Stimulated activated naive CD8-positive, alpha-beta T cell treated with anti-CD3 and anti-CD28 coated beads, Interleukin-15, amount 100 ng/mL, for 72 hours (primary cell): Measurements from ENCODE around the gene MAML2.

Experiments used
- ATAC-seq: fragments of 150-1000 bp; cut with Tn5 transposase; 2 replicates; pipeline ENCODE4 v1.10.0; 2021; ENCODE audit warnings: mild to moderate bottlenecking, moderate library complexity
- DNase-seq, 2 donors: peaks; one replicate each; pipeline ENCODE4 v3.0.0; 2021 to 2022
- H3K27ac Mint-ChIP-seq, 2 donors: one replicate each; pipeline ENCODE4 v1.8.0; 2022; ENCODE audit warnings: mild to moderate bottlenecking in 2 of 2, mixed read lengths in 2 of 2, moderate library complexity in 2 of 2
- H3K27me3 Mint-ChIP-seq: one replicate; pipeline ENCODE4 v1.8.0; 2022; ENCODE audit warnings: mixed read lengths
- H3K4me1 Mint-ChIP-seq: one replicate; pipeline ENCODE4 v1.8.0; 2022; ENCODE audit warnings: mild to moderate bottlenecking, mixed read lengths
- H3K4me3 Mint-ChIP-seq, 2 donors: one replicate each; pipeline ENCODE4 v1.8.0; 2022; ENCODE audit warnings: mild to moderate bottlenecking in 2 of 2, mixed read lengths in 2 of 2, moderate library complexity in 1 of 2
- H3K9me3 Mint-ChIP-seq, 2 donors: one replicate each; pipeline ENCODE4 v1.8.0; 2022; ENCODE audit warnings: mixed read lengths in 2 of 2

The MAML2 gene

DNA sequence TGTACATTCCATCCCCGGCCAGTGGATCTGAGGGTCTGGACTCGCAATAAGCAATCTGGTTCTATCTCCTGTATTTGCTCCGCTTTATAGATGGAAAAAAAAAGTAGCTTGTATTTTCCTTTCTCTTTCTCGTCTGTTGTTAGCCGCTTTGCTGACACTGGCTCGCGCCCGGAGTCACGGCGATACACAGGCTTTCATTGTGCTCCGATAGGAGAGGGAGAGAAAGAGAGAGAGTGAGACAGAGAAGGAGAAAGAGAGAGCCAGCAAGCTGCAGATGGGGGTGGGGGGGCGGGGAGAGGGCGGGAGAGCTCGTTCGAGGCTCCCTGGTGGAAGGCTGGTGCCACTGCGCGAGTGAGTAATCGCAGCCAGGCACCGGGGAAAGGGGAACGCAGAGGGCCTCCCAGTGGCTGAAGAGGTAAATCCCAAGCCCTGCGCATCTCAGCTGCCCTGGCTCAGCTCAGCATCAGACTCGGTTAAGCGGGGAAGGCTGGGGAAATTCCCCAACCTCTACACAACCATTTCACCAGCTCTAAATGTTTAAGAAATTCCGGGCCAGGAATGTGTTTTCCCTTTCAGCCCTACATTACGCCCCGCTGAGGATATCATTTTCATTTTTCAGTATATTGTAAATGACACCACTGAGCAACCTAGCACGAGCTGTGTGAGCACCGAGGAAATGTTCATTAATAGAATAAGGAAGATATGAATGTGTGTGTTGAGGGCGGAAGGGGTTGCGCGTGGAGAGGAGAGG, at the start of gene MAML2:
Gene MAML2, minus strand, starts transcription at position 235 of the 751 bp plus-strand sequence. CDS start 1,300 bp downstream, outside the sequence.
- H3K4me3 Mint-ChIP-seq: peak within 1 kb of the TSS; percentile 93 to 99
- H3K27ac Mint-ChIP-seq: peak within 1 kb of the TSS; percentile 93 to 97
- H3K4me1 Mint-ChIP-seq: peaks cover 37% of the 10 kb centered on the region
- DNase-seq: peak; percentile 86 to 93
- ATAC-seq: peak; percentile 85
- H3K27me3 Mint-ChIP-seq: no peaks in the 10 kb centered on the region
- H3K9me3 Mint-ChIP-seq: no peaks in the 10 kb centered on the region

DNA sequence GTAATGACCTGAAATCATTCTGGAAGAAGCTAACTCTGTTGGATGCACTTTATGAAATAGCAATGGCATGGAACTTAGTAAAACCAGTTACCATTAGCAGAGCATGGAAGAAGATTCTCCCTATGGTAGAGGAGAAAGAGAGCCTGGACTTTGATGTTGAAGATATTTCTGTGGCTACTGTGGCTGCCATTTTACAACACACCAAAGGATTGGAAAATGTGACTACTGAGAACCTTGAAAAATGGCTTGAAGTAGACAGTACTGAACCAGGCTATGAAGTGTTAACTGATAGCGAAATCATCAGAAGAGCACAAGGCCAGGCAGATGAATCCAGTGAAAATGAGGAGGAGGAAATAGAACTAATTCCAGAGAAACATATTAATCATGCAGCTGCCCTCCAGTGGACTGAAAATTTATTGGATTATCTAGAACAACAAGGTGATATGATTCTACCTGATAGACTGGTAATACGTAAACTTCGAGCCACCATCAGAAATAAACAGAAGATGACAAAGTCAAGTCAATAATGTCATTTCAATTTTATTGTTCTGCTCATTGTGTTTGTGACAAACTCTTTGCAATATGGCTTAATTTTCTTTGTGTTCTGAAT, 48.8 kb upstream of the MAML2 start:
- DNase-seq (no peak), ATAC-seq (no peak)
- peak overlapping the region; percentile 45 to 88 for H3K4me3 Mint-ChIP-seq
- H3K4me1 Mint-ChIP-seq: peaks cover 46% of the 10 kb centered on the region
- no peaks in the 10 kb centered on the region for H3K9me3 Mint-ChIP-seq
- H3K27ac Mint-ChIP-seq: no peak overlapping the region
- H3K27me3 Mint-ChIP-seq: no peaks in the 10 kb centered on the region

DNA sequence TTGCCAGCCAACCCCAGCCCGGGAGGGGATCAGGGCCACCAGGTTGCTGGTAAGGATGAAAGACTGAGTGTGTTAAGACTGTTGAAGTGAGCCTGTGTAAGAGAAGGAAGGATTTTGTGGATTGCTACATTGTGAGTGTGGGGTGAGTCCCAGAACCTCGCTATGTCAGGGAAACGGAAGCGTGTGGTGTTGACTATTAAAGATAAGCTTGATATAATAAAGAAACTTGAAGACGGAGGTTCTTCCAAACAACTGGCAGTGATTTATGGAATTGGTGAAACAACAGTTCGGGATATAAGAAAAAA, 47.4 kb upstream of the MAML2 start:
- no peaks in the 10 kb centered on the region for H3K27me3 Mint-ChIP-seq
- no peak for DNase-seq
- peaks cover 47% of the 10 kb centered on the region for H3K4me1 Mint-ChIP-seq
- H3K27ac Mint-ChIP-seq: peak overlapping the region; percentile 89 to 93
- peak; percentile 2 for ATAC-seq
- peak overlapping the region; percentile 88 to 93 for H3K4me3 Mint-ChIP-seq
- no peaks in the 10 kb centered on the region for H3K9me3 Mint-ChIP-seq

DNA sequence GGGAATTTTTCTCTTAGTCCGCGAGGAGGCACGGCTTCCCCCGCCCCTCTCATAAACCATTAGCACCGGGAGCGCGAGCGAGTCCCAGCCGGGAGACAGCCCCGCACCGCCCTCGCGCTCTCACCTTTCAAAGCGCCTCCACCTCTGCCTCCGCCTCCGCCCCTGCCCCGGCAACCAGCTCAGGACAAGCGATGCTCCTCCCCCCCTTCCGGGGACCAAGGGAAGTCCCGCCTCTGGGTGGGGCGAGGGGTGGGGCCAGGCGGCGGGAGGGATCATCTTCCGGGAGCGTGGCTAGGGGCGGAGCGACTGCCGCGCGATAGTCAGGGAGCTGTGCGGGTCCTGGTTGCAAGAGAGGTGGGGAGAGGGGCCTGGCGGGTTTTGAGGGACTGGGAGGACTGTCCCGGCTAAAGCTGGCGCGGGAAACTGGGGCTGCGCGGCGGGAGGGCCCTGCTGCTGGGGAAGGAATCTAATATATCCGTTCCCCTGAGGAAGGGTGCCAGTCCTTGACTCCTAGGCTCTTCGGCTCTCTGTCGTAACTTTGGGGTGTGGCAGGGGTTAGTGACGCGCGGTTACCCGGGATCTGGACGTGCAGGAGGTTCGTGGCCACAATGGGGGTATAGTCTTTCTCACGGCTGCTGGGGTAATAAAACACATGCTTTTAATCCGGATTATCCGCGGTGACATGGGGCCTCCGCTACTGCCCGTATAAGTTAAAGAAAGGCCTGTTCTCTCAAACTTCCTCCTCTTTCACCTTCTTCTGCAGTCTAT, 46.9 kb upstream of the MAML2 start, which contains the start of the genes CCDC82 and JRKL:
Gene CCDC82, minus strand, starts transcription at position 193 of the 768 bp plus-strand sequence. CDS start 5,165 bp downstream, outside the sequence.
Gene JRKL, plus strand, starts transcription at position 294 of the 768 bp plus-strand sequence. CDS start 637 bp downstream, outside the sequence.
- no peaks in the 10 kb centered on the region for H3K27me3 Mint-ChIP-seq
- peak within 1 kb of the TSS; percentile 89 to 93 for H3K27ac Mint-ChIP-seq
- no peaks in the 10 kb centered on the region for H3K9me3 Mint-ChIP-seq
- H3K4me1 Mint-ChIP-seq: peaks cover 48% of the 10 kb centered on the region
- ATAC-seq: peak; percentile 97
- H3K4me3 Mint-ChIP-seq: peak within 1 kb of the TSS; percentile 88 to 93
- peak; percentile 98 for DNase-seq

DNA sequence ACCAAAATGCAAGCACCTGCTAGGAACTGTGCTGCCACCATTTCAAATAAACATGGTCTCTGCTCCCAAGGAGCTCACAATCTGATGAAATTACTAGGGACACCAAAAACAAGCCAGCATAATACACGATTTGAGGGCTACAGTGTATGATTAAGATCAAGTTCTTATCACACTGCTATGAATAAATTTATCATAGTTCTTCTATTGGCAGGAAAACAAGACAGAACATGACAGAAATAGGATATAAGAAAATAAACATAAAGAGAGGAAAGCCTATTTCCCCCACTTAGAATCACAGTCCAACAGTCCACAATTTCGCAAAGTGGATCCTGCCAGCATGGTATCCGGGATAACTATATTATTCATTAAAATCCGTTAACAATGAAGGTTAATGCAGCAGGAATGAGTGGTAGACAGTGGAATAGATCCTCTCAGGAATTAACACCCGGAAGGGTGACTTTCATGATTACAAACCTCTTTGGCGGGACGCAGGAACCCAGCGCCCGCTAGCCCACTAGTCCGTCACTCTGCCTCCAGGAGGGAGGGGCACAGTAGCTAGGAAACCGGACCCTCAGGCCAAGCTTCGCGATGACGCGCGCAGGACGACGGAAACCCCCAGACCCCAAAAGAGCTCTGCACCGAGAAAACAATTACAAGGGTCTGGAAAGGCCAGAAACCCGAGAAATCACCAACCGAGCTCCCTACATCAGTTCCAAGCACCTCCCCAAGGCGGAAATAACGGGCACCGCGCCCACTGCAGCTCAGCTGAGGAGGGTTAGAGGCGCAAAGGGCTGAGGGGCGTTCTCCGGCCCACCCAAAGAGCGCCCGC, 46.1 kb upstream of the MAML2 start:
- peak; percentile 74 for ATAC-seq
- Mint-ChIP-seq H3K9me3 (no peaks in the 10 kb centered on the region), H3K27me3 (no peaks in the 10 kb centered on the region), H3K27ac (peak overlapping the region; percentile 89 to 93), H3K4me3 (peak overlapping the region; percentile 88 to 93), H3K4me1 (peaks cover 50% of the 10 kb centered on the region)
- DNase-seq: no peak

DNA sequence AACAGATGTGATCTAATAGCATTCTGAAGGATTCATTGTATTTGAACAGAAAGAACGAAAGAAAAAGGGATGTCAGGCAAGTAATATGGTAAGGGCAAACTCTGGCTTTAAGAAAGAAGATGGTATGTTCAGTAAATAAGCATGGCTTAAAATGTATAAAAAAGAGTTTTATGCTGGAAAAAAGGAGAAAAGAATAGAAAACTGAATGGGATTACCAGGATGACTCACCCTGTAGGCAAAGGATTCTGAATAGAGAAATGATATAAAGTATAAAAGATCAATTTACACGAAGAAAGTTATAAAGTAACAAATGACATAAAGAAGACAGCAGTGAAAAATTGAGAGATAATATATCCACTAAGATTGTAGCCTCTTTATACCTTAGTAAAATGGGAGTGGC, 42.2 kb upstream of the MAML2 start:
- no peaks in the 10 kb centered on the region for H3K27me3 Mint-ChIP-seq
- H3K27ac Mint-ChIP-seq: no peak overlapping the region
- DNase-seq: no peak
- H3K4me3 Mint-ChIP-seq: no peak overlapping the region
- no peaks in the 10 kb centered on the region for H3K9me3 Mint-ChIP-seq
- ATAC-seq: no peak
- peaks cover 35% of the 10 kb centered on the region for H3K4me1 Mint-ChIP-seq

DNA sequence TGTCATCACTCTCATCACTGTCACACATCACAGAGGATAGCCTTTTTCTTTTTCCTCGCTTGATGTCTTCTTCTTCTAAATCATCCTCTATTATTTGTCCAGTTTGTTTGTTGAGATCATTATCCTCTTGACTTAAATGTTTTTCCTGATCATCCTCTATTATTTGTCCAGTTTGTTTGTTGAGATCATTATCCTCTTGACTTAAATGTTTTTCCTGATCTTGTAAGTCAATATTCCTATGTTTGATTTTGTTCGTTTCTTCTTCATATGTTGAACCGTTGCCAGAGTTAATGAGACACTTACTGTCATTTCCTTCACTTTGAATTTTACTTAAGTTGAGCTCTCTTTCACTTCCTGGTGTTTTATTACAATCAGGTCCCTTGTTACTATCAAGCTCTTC, 41.2 kb upstream of the MAML2 start:
- peak overlapping the region in 1 of 2 donors; percentile 3 for H3K27ac Mint-ChIP-seq
- peaks cover 40% of the 10 kb centered on the region for H3K4me1 Mint-ChIP-seq

DNA sequence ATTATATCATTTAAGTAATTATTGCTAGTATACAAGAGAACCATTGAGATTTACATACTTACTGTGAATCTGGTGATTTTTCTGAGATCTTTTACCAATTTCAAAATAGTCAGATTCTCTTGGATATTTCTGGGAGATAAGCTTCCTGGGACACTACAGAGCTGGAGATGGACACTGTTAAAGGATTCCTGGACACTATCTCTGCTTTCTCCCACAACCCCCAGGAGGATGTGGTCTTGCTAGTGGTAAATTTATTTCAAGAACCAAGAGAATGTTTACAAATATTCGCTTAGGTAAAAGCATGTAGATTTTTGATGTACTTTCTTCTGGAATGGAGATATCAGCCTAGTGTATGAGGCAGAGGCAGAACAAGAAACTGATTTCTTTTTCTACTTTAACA, 33.8 kb upstream of the MAML2 start:
- H3K9me3 Mint-ChIP-seq: no peaks in the 10 kb centered on the region
- ATAC-seq (no peak), DNase-seq (no peak)
- no peak overlapping the region for H3K4me3 Mint-ChIP-seq
- H3K27ac Mint-ChIP-seq: no peak overlapping the region
- H3K27me3 Mint-ChIP-seq: no peaks in the 10 kb centered on the region
- peaks cover 12% of the 10 kb centered on the region for H3K4me1 Mint-ChIP-seq

More for the DNA sequence above, 41.2 kb upstream of the MAML2 start:
- peak overlapping the region; percentile 10 to 34 for H3K4me3 Mint-ChIP-seq
- H3K27me3 Mint-ChIP-seq: no peaks in the 10 kb centered on the region
- DNase-seq (no peak), ATAC-seq (no peak)
- no peaks in the 10 kb centered on the region for H3K9me3 Mint-ChIP-seq

DNA sequence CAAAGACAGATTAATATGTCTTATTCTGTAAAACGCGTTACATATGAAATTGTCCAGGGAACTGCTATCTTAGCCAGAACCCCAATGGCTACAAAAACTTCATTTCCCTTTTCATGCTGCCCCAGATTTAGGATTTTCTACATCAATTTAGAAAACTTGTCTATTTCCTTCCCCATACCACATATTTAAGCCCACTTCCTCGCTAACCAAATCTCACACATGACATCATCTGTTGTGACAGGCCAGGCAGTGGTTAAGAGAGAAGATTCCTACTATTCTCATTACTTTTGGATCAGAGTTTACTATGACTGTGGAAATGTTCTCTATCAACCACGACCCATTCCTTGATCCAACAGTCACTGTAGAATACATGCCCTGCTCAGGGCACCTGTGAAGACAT, 30.8 kb upstream of the MAML2 start:
- H3K27me3 Mint-ChIP-seq: no peaks in the 10 kb centered on the region

DNA sequence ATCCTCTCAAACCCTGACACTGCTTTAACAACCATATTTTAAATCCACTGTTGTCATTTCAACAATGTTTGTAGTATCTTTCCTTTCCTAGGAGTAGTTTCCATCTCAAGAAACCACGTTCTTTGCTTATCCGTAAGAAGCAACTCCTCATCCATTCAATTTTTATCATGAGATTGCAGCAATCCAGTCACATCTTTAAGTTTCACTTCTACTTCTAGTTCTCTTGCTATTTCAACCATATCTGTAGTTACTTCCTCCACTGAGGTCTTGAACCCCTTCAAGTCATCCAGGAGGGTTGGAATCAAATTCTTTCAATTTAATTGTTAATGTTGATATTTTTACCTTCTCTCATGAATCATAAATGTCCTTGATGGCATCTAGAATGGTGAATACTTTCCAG, 24.3 kb upstream of the MAML2 start:
- peak overlapping the region in 1 of 2 donors; percentile 85 for H3K27ac Mint-ChIP-seq
- no peaks in the 10 kb centered on the region for H3K9me3 Mint-ChIP-seq
- no peaks in the 10 kb centered on the region for H3K27me3 Mint-ChIP-seq
- DNase-seq: no peak
- no peak overlapping the region for H3K4me3 Mint-ChIP-seq
- H3K4me1 Mint-ChIP-seq: no peaks in the 10 kb centered on the region
- no peak for ATAC-seq

More for the DNA sequence above, 30.8 kb upstream of the MAML2 start:
- Mint-ChIP-seq H3K27ac (no peak overlapping the region), H3K4me1 (peaks cover 6% of the 10 kb centered on the region), H3K4me3 (no peak overlapping the region), H3K9me3 (no peaks in the 10 kb centered on the region)
- ATAC-seq (no peak), DNase-seq (no peak)

DNA sequence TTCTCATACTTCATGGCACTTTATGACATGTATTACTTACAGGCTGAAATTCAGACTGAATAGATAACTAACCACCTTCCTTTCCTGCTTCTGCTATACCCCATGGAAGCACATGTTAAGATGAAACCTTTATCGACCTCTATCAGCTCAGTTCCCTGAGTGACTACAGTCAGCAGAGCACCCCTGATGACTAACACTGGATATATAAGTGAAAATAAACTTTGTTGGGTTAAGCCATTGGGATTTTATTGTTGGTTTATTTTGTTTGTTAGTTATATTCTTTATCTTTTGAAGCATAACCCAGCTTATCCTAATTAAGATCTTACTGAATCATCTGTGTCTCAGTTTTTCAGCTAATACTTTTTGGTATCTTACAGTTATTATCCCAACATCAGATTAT, 23.0 kb upstream of the MAML2 start:
- H3K27ac Mint-ChIP-seq: no peak overlapping the region
- no peak overlapping the region for H3K4me3 Mint-ChIP-seq
- H3K27me3 Mint-ChIP-seq: no peaks in the 10 kb centered on the region
- no peaks in the 10 kb centered on the region for H3K9me3 Mint-ChIP-seq
- no peak for ATAC-seq
- DNase-seq: no peak
- H3K4me1 Mint-ChIP-seq: no peaks in the 10 kb centered on the region

DNA sequence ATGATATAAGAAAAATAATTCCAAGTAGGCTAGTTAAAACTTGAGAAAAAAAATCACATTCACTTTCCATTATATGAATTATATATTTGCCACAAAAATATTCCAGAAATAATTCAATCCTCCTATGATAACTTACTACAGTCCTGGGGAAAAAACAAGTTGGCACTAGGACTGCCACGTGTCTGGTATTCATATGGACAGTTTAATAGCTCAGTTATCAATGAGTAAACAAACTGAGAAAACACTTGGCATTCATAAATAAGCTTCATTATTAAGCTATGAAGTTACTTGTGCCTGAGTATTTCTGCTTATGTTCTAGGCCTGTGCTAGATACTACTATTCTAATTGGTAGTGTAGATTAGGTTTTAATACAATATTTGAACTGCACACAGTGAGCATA, 22.5 kb upstream of the MAML2 start:
- ATAC-seq (no peak), DNase-seq (no peak)
- Mint-ChIP-seq H3K4me3 (no peak overlapping the region), H3K9me3 (no peaks in the 10 kb centered on the region), H3K27ac (no peak overlapping the region), H3K27me3 (no peaks in the 10 kb centered on the region), H3K4me1 (no peaks in the 10 kb centered on the region)

DNA sequence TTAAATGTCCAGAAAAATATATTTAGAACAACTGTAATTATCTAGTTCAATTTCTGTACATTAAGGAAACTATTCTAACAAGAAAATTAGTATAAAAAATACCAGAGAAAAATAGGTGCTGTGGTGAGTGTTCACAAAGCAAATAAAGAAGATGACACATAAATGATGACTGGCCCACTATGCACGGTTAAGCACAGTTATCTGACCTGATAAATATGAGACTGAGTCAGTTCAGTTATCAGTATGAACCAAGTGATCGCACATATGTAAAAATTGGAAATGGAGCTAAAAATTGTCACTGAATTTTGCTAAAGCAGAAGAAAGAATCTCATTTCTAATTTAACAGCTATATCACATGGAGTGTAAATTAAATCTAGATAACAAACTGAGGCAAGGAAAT, 18.8 kb upstream of the MAML2 start:
- no peak for DNase-seq
- no peaks in the 10 kb centered on the region for H3K9me3 Mint-ChIP-seq
- H3K4me3 Mint-ChIP-seq: no peak overlapping the region
- H3K4me1 Mint-ChIP-seq: peaks cover 24% of the 10 kb centered on the region
- no peak overlapping the region for H3K27ac Mint-ChIP-seq
- ATAC-seq: no peak
- H3K27me3 Mint-ChIP-seq: no peaks in the 10 kb centered on the region

DNA sequence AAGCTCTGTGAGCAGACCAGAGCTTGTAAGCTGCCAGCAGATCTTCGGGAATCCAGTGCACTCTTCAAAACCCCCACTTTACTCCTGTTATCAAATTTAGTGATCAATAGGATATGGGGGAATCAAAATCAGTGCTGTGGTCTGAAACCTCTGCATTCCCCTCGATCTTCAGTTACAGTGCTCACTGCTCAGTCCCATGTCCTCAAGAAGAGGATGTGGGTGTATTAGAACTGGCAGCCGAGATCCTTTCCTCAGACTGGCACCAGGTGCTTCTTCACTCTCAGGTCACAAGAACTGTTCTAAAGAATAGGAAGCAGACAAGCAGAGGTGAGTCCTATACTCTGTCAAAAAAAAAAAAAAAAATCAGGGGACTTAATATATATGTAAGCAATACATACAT, 15.3 kb upstream of the MAML2 start:
- DNase-seq: no peak
- peaks cover 33% of the 10 kb centered on the region for H3K4me1 Mint-ChIP-seq

DNA sequence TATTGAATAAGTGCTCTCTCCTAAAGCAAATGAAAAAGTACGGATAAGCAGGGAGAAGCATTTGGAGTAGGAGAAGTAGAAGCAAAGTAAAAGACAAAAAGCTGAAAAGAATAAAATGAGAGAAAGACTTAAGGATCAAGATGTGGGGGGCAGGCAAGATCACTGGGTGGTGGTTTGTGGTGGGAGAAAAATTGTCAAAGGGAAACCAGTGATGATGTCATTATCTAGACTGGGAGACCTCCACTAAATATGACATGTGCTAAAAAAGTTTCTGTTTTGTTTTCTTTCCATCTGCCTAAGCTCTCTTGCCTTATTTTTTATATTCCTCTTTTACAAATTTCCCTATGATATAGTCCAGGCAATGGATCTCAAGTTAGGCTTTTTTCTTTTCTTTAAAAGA, 14.8 kb upstream of the MAML2 start:
- Mint-ChIP-seq H3K27ac (peak overlapping the region in 1 of 2 donors; percentile 59), H3K4me3 (peak overlapping the region; percentile 32 to 35), H3K27me3 (no peaks in the 10 kb centered on the region), H3K4me1 (peaks cover 33% of the 10 kb centered on the region), H3K9me3 (no peaks in the 10 kb centered on the region)
- ATAC-seq (peak; percentile 94), DNase-seq (peak in 1 of 2 donors; percentile 23)

More for the DNA sequence above, 15.3 kb upstream of the MAML2 start:
- no peak for ATAC-seq
- H3K4me3 Mint-ChIP-seq: peak overlapping the region; percentile 32 to 35
- H3K9me3 Mint-ChIP-seq: no peaks in the 10 kb centered on the region
- no peaks in the 10 kb centered on the region for H3K27me3 Mint-ChIP-seq
- peak overlapping the region; percentile 59 to 82 for H3K27ac Mint-ChIP-seq
